IPS-20b (cell line): ENCODE results near the gene CTBP2.

Experiments used
- H3K27ac ChIP-seq: one replicate; pipeline ENCODE4 v1.5.1; 2013; ENCODE audit warnings: low read length
- H3K27me3 ChIP-seq: 2 replicates; pipeline ENCODE4 v1.6.1; 2013; ENCODE audit warnings: mild to moderate bottlenecking, low read length, inconsistent platforms; ENCODE audit not compliant: insufficient read depth
- H3K36me3 ChIP-seq: 2 replicates; pipeline ENCODE4 v1.6.1; 2013; ENCODE audit warnings: low read depth, mild to moderate bottlenecking, inconsistent platforms, low read length, moderate library complexity; ENCODE audit not compliant: insufficient read depth
- H3K4me1 ChIP-seq: 2 replicates; pipeline ENCODE4 v1.6.1; 2013; ENCODE audit warnings: mild to moderate bottlenecking, control low read depth, inconsistent platforms, low read length, moderate library complexity; ENCODE audit not compliant: insufficient read depth
- H3K4me3 ChIP-seq: 2 replicates; pipeline ENCODE4 v1.5.1; 2013; ENCODE audit warnings: mild to moderate bottlenecking, low read length, inconsistent platforms
- H3K9ac ChIP-seq: 2 replicates; pipeline ENCODE4 v1.6.1; 2013; ENCODE audit warnings: low read depth, mild to moderate bottlenecking, inconsistent platforms, low read length, moderate library complexity
- H3K9me3 ChIP-seq: 2 replicates; pipeline ENCODE4 v1.6.1; 2013; ENCODE audit warnings: mild to moderate bottlenecking, low read depth, low read length, inconsistent platforms; ENCODE audit not compliant: insufficient read depth

The CTBP2 gene

GRCh38 chr10:125127110-125127509, 33.3 kb downstream of the CTBP2 start:
- Histone ChIP-seq H3K36me3 (peaks cover 89% of the 10 kb centered on the region), H3K27me3 (no peaks in the 10 kb centered on the region), H3K9me3 (no peaks in the 10 kb centered on the region), H3K4me3 (no peak overlapping the region), H3K27ac (no peak overlapping the region), H3K9ac (no peak overlapping the region), H3K4me1 (peaks cover 18% of the 10 kb centered on the region)

GRCh38 chr10:125125951-125126735, 34.2 kb downstream of the CTBP2 start:
- peaks cover 89% of the 10 kb centered on the region for H3K36me3 ChIP-seq
- H3K27ac ChIP-seq: no peak overlapping the region

GRCh38 chr10:125124907-125125306, 35.5 kb downstream of the CTBP2 start:
- Histone ChIP-seq H3K9me3 (no peaks in the 10 kb centered on the region), H3K27ac (no peak overlapping the region), H3K9ac (no peak overlapping the region), H3K36me3 (peaks cover 90% of the 10 kb centered on the region), H3K27me3 (no peaks in the 10 kb centered on the region), H3K4me1 (peaks cover 15% of the 10 kb centered on the region), H3K4me3 (no peak overlapping the region)

More at GRCh38 chr10:125125951-125126735, 34.2 kb downstream of the CTBP2 start:
- Histone ChIP-seq H3K9me3 (no peaks in the 10 kb centered on the region), H3K4me3 (no peak overlapping the region), H3K9ac (no peak overlapping the region), H3K27me3 (no peaks in the 10 kb centered on the region), H3K4me1 (peaks cover 13% of the 10 kb centered on the region)

- Histone ChIP-seq H3K9ac (no peak overlapping the region), H3K4me3 (no peak overlapping the region), H3K4me1 (peaks cover 19% of the 10 kb centered on the region), H3K27ac (no peak overlapping the region), H3K36me3 (peaks cover 90% of the 10 kb centered on the region), H3K9me3 (no peaks in the 10 kb centered on the region), H3K27me3 (no peaks in the 10 kb centered on the region)
These were observed 36.3 kb downstream of the CTBP2 start for GRCh38 chr10:125124115-125124487.

- no peak overlapping the region for H3K27ac ChIP-seq
- H3K27me3 ChIP-seq: no peaks in the 10 kb centered on the region
- peaks cover 21% of the 10 kb centered on the region for H3K4me1 ChIP-seq
- peaks cover 89% of the 10 kb centered on the region for H3K36me3 ChIP-seq
- H3K9ac ChIP-seq: no peak overlapping the region
- no peak overlapping the region for H3K4me3 ChIP-seq
- no peaks in the 10 kb centered on the region for H3K9me3 ChIP-seq
These were observed 36.8 kb downstream of the CTBP2 start for GRCh38 chr10:125123476-125124114.

- Histone ChIP-seq H3K27me3 (no peaks in the 10 kb centered on the region), H3K4me3 (no peak overlapping the region), H3K4me1 (peaks cover 18% of the 10 kb centered on the region), H3K36me3 (peaks cover 89% of the 10 kb centered on the region), H3K9ac (no peak overlapping the region), H3K9me3 (no peaks in the 10 kb centered on the region), H3K27ac (no peak overlapping the region)
These were observed 37.8 kb downstream of the CTBP2 start for GRCh38 chr10:125122566-125122965.

- H3K9me3 ChIP-seq: no peaks in the 10 kb centered on the region
- no peak overlapping the region for H3K4me3 ChIP-seq
- no peak overlapping the region for H3K9ac ChIP-seq
- H3K4me1 ChIP-seq: peaks cover 18% of the 10 kb centered on the region
- H3K27ac ChIP-seq: no peak overlapping the region
- peaks cover 80% of the 10 kb centered on the region for H3K36me3 ChIP-seq
- H3K27me3 ChIP-seq: no peaks in the 10 kb centered on the region
These were observed 39.4 kb downstream of the CTBP2 start for GRCh38 chr10:125121003-125121402.

GRCh38 chr10:125120053-125120710, 40.2 kb downstream of the CTBP2 start:
- Histone ChIP-seq H3K9ac (no peak overlapping the region), H3K4me3 (no peak overlapping the region), H3K27ac (no peak overlapping the region), H3K27me3 (no peaks in the 10 kb centered on the region), H3K4me1 (peaks cover 15% of the 10 kb centered on the region), H3K9me3 (no peaks in the 10 kb centered on the region), H3K36me3 (peaks cover 73% of the 10 kb centered on the region)

GRCh38 chr10:125118701-125119100, 41.7 kb downstream of the CTBP2 start:
- no peaks in the 10 kb centered on the region for H3K9me3 ChIP-seq
- no peak overlapping the region for H3K27ac ChIP-seq
- H3K4me1 ChIP-seq: peaks cover 14% of the 10 kb centered on the region
- peaks cover 74% of the 10 kb centered on the region for H3K36me3 ChIP-seq
- H3K9ac ChIP-seq: no peak overlapping the region
- no peaks in the 10 kb centered on the region for H3K27me3 ChIP-seq
- H3K4me3 ChIP-seq: no peak overlapping the region

GRCh38 chr10:125118011-125118611, 42.3 kb downstream of the CTBP2 start:
- H3K27ac ChIP-seq: no peak overlapping the region

GRCh38 chr10:125116652-125117310, 43.6 kb downstream of the CTBP2 start:
- no peak overlapping the region for H3K9ac ChIP-seq
- H3K27ac ChIP-seq: no peak overlapping the region
- H3K36me3 ChIP-seq: peaks cover 68% of the 10 kb centered on the region
- no peak overlapping the region for H3K4me3 ChIP-seq
- H3K27me3 ChIP-seq: no peaks in the 10 kb centered on the region
- H3K4me1 ChIP-seq: peaks cover 22% of the 10 kb centered on the region
- no peaks in the 10 kb centered on the region for H3K9me3 ChIP-seq

More at GRCh38 chr10:125118011-125118611, 42.3 kb downstream of the CTBP2 start:
- peaks cover 20% of the 10 kb centered on the region for H3K4me1 ChIP-seq
- H3K9me3 ChIP-seq: no peaks in the 10 kb centered on the region
- no peaks in the 10 kb centered on the region for H3K27me3 ChIP-seq
- peaks cover 74% of the 10 kb centered on the region for H3K36me3 ChIP-seq
- no peak overlapping the region for H3K4me3 ChIP-seq
- no peak overlapping the region for H3K9ac ChIP-seq
